WTC11 (cell line): ENCODE measurements around the gene PTK6. TPM values are rescaled to one million over a fixed set of nuclear protein-coding genes. Genes with fewer than 3 reads are reported as not detected.
A peak's percentile ranks its signal among the peaks of the same experiment; 100 is the strongest.

ENCODE experiments used
- ATAC-seq: fragments of 200-7000 bp; cut with Tn5 transposase; 2 replicates; pipeline ENCODE4 v1.10.0; 2021; ENCODE audit warnings: mild to moderate bottlenecking, moderate library complexity
- CTCF ChIA-PET: fragments of 300-600 bp; sonication (Branson Sonifier 250); formaldehyde crosslinking; loops from one replicate; lab custom pipeline; 2021; ENCODE audit warnings: antibody characterized with exemption; lab: Charles Lee
- POLR2A ChIA-PET: fragments of 350-600 bp; sonication (Branson Sonifier 250); formaldehyde crosslinking; loops from one replicate; lab custom pipeline; 2021; ENCODE audit warnings: antibody characterized with exemption; lab: Charles Lee
- DNase-seq: peaks from one replicate; pipeline ENCODE4 v3.0.0; 2021; ENCODE audit warnings: low spot score
- H3K27ac Mint-ChIP-seq: 2 replicates; pipeline ENCODE4 v1.8.0; 2021; ENCODE audit warnings: mixed read lengths
- H3K27me3 Mint-ChIP-seq: 2 replicates; pipeline ENCODE4 v1.8.0; 2021; ENCODE audit warnings: low read depth, mild to moderate bottlenecking, moderate library complexity, mixed read lengths
- H3K36me3 Mint-ChIP-seq: 2 replicates; pipeline ENCODE4 v1.8.0; 2021; ENCODE audit warnings: mixed read lengths
- H3K4me1 Mint-ChIP-seq: 2 replicates; pipeline ENCODE4 v1.8.0; 2022; ENCODE audit warnings: mixed read lengths
- H3K4me3 Mint-ChIP-seq: 2 replicates; pipeline ENCODE4 v1.8.0; 2021; ENCODE audit warnings: mild to moderate bottlenecking, moderate library complexity, mixed read lengths
- H3K9me3 Mint-ChIP-seq: 2 replicates; pipeline ENCODE4 v1.8.0; 2021; ENCODE audit warnings: mixed read lengths
- ATF1 ChIP-seq: sonication (generic); formaldehyde crosslinking; IDR thresholded peaks from 2 replicates; pipeline ENCODE4 v1.8.1; 2023; ENCODE audit warnings: mild to moderate bottlenecking, moderate library complexity, missing genetic modification reagents
- ATF3 ChIP-seq: sonication (generic); formaldehyde crosslinking; conservative IDR thresholded peaks from 2 replicates; pipeline ENCODE4 v1.8.1; 2022; ENCODE audit warnings: mild to moderate bottlenecking, missing genetic modification reagents
- E2F4 ChIP-seq: sonication (generic); formaldehyde crosslinking; IDR thresholded peaks from 2 replicates; pipeline ENCODE4 v1.8.1; 2022; ENCODE audit warnings: low read depth, mild to moderate bottlenecking, moderate library complexity, missing genetic modification reagents, borderline replicate concordance
- FOXK1 ChIP-seq: sonication (generic); formaldehyde crosslinking; IDR thresholded peaks from 2 replicates; pipeline ENCODE4 v1.8.0; 2022; ENCODE audit warnings: mild to moderate bottlenecking, moderate library complexity, missing genetic modification reagents
- HMGA2 ChIP-seq: fragments of 250-450 bp; sonication (Bioruptor Pico); IDR thresholded peaks from 2 replicates; pipeline ENCODE4 v1.4.0; 2021; ENCODE audit warnings: mild to moderate bottlenecking, moderate library complexity
- HMGXB4 ChIP-seq: sonication (generic); formaldehyde crosslinking; IDR thresholded peaks from 2 replicates; pipeline ENCODE4 v1.8.1; 2023; ENCODE audit warnings: mild to moderate bottlenecking, moderate library complexity, missing genetic modification reagents
- MLX ChIP-seq: sonication (generic); formaldehyde crosslinking; IDR thresholded peaks from 2 replicates; pipeline ENCODE4 v1.8.1; 2023; ENCODE audit warnings: mild to moderate bottlenecking, missing genetic modification reagents, moderate library complexity
- MYBL2 ChIP-seq: sonication (generic); formaldehyde crosslinking; IDR thresholded peaks from 2 replicates; pipeline ENCODE4 v1.8.1; 2023; ENCODE audit warnings: mild to moderate bottlenecking, moderate library complexity, missing genetic modification reagents
- NFE2L1 ChIP-seq: sonication (generic); formaldehyde crosslinking; IDR thresholded peaks from 2 replicates; pipeline ENCODE4 v1.8.1; 2023; ENCODE audit warnings: missing genetic modification reagents
- OVOL2 ChIP-seq: fragments of 250-450 bp; sonication (Bioruptor Pico); IDR thresholded peaks from 2 replicates; pipeline ENCODE4 v1.9.0; 2021; ENCODE audit warnings: mild to moderate bottlenecking, borderline replicate concordance
- STAT6 ChIP-seq: sonication (generic); formaldehyde crosslinking; conservative IDR thresholded peaks from 2 replicates; pipeline ENCODE4 v1.8.1; 2023; ENCODE audit warnings: mild to moderate bottlenecking, low read depth, missing genetic modification reagents, moderate library complexity
- TCF7 ChIP-seq: sonication (generic); formaldehyde crosslinking; IDR thresholded peaks from 2 replicates; pipeline ENCODE4 v1.8.0; 2022; ENCODE audit warnings: mild to moderate bottlenecking, low read depth, missing genetic modification reagents, moderate library complexity
- TP53 ChIP-seq: sonication (generic); formaldehyde crosslinking; IDR thresholded peaks from 2 replicates; pipeline ENCODE4 v1.8.1; 2023; ENCODE audit warnings: mild to moderate bottlenecking, missing genetic modification reagents
- ZBTB21 ChIP-seq: sonication (generic); formaldehyde crosslinking; IDR thresholded peaks from 2 replicates; pipeline ENCODE4 v1.8.1; 2023; ENCODE audit warnings: mild to moderate bottlenecking, missing genetic modification reagents, borderline replicate concordance
- ZNF423 ChIP-seq: fragments of 250-450 bp; sonication (Bioruptor Pico); IDR thresholded peaks from 2 replicates; pipeline ENCODE4 v2.1.2; 2022; ENCODE audit warnings: mild to moderate bottlenecking, moderate library complexity
- ZNF512 ChIP-seq: sonication (generic); formaldehyde crosslinking; IDR thresholded peaks from 2 replicates; pipeline ENCODE4 v1.8.1; 2022; ENCODE audit warnings: missing genetic modification reagents, borderline replicate concordance
- total RNA-seq: library from RNA; stranded (reverse); gene quantifications from 3 replicates; pipeline ENCODE4 v1.2.3, GENCODE V29; 2021

PTK6 gene
- total RNA-seq, 1 experiment from 2014 or later, result 0.22 TPM

- Mint-ChIP-seq H3K36me3 (no peaks in the 10 kb centered on the region), H3K4me3 (peak within 1 kb of the TSS; percentile 59), H3K27ac (no peak within 1 kb of the TSS), H3K4me1 (peaks cover 7% of the 10 kb centered on the region), H3K27me3 (peaks cover 40% of the 10 kb centered on the region), H3K9me3 (peaks cover under 1% of the 10 kb centered on the region; the same call in 1 of the 2 replicates)
- CTCF ChIA-PET, result no interaction called here
- no peak for DNase-seq
- TF ChIP-seq MLX (CRISPR knock-in tag), result no peak
- peak; percentile 33; the same call in 1 of the 2 replicates for TF ChIP-seq TP53 (CRISPR knock-in tag)
- ATAC-seq, result 0 out of 2 replicates have a peak, but pooled peaks have one; percentile 2
- POLR2A ChIA-PET, result no interaction called here
These were observed 38.2 kb downstream of the PTK6 start, which contains the start of gene EEF1A2 for GRCh38 chr20:63498960-63499337. Gene EEF1A2, minus strand, starts transcription at chr20:63499083. Its CDS starts 1,320 bp downstream, at chr20:63497763.

- TF ChIP-seq STAT6, result no peak
- TF ChIP-seq TCF7 (CRISPR knock-in tag), result no peak
- no peak for TF ChIP-seq NFE2L1
- 0 out of 2 replicates have a peak, but pooled peaks have one; percentile 64 for TF ChIP-seq HMGXB4
- ChIA-PET CTCF (interaction anchor here (0.7 to 3.4 kb wide), 6 partner anchors 20 to 144 kb away, joined by 3 to 37 read pairs (median 12); partner anchors contain the start of genes PPDPF and PTK6), POLR2A (no interaction called here)
- ATAC-seq (peak; percentile 8), DNase-seq (peak; percentile 44)
- H3K27ac Mint-ChIP-seq, result no peak overlapping the region
- peaks cover 7% of the 10 kb centered on the region for H3K4me1 Mint-ChIP-seq
- no peaks in the 10 kb centered on the region for H3K9me3 Mint-ChIP-seq
- H3K27me3 Mint-ChIP-seq, result peaks cover 37% of the 10 kb centered on the region
- H3K36me3 Mint-ChIP-seq, result no peaks in the 10 kb centered on the region
- peak overlapping the region; percentile 59 for H3K4me3 Mint-ChIP-seq
These were observed 38.9 kb downstream of the PTK6 start for GRCh38 chr20:63497946-63498935.

GRCh38 chr20:63497138-63497945 lies 39.8 kb downstream of the PTK6 start:
- peaks cover 7% of the 10 kb centered on the region for H3K4me1 Mint-ChIP-seq
- H3K4me3 Mint-ChIP-seq, result peak overlapping the region; percentile 24; the same call in 1 of the 2 replicates
- H3K36me3 Mint-ChIP-seq, result peaks cover 5% of the 10 kb centered on the region
- POLR2A ChIA-PET, result interaction anchor here (0.8 kb wide), 1 partner anchor 30 kb away, joined by 3 read pairs; no protein-coding TSS in a partner anchor
- CTCF ChIA-PET, result interaction anchor here (0.6 to 3.4 kb wide), 37 partner anchors 8 to 832 kb away, joined by 3 to 50 read pairs (median 7); partner anchors contain the start of genes HELZ2, KCNQ2, PPDPF and PTK6
- no peak overlapping the region for H3K27ac Mint-ChIP-seq
- ATAC-seq (no peak), DNase-seq (no peak)
- peaks cover 37% of the 10 kb centered on the region for H3K27me3 Mint-ChIP-seq
- H3K9me3 Mint-ChIP-seq, result peaks cover 5% of the 10 kb centered on the region
- TF ChIP-seq HMGA2 (no peak), ATF1 (CRISPR knock-in tag) (no peak), ZNF512 (CRISPR knock-in tag) (no peak), OVOL2 (no peak), ZNF423 (CRISPR knock-in tag) (no peak), FOXK1 (CRISPR knock-in tag) (no peak), HMGXB4 (no peak), ZBTB21 (CRISPR knock-in tag) (no peak), TP53 (CRISPR knock-in tag) (no peak), ATF3 (CRISPR knock-in tag) (no peak), MYBL2 (CRISPR knock-in tag) (no peak), E2F4 (CRISPR knock-in tag) (no peak)
